NCI-H2081 (cell line): ENCODE measurements around the gene STK39.
"Not testable (repeated sequence)": the region's sequence is repeated elsewhere in the genome, so short reads cannot be mapped to it uniquely, and the experiment has no call there.

Source experiments
- DNase-seq, 2 experiments: peaks; one replicate each; lab custom pipeline; 2025; lab: John Stamatoyannopoulos, UW

The STK39 gene

DNA sequence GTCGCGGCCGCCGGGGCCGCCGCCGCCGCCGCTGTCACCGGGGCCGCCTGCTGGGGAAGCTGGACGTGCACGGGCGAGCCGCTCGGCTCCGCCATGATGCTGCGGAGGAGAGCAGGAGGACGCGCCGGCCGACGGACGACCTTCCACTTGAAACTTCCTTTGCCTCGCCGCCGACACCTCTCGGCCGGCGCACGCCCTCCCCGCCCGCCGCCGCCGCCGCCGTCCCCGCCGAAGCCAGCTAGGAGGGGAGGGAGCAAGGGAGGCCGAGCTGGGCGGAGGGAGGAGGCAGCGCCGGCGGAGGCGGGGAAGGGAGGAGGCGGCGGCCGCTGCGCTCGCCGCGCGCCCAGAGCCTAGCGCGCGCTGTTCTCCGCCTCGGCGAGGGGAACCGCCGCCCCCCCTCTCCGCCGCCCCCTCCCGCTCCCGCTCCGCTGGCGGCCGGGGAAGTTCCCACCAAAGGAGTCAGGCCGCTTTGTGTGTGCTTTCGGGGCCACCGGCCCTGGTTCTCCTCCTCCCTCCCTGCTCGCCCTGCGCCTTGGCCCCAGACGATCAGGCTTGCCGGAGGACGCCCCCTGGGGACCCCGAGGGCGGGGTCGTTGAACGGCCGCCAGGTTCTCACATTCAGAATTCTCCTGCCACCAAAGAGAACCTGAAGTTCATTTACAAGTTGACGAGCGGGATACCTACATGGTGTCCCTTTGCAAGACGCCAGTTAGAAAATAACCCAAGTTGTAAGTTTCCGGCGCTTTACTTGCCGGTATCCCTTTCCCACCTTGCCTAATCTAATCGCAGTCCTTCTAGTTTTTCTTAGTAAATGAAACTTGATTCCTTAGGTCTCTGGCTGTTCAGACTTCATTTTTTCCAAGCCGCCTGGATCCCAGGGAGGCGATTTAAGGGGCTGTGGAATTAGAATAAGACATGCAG is at the start of gene STK39:
Gene STK39 (minus strand): TSS at position 255 of the 921 bp plus-strand sequence. CDS start 160 bp downstream, at position 95.
- DNase-seq, result peak; percentile 72 to 75

GRCh38 chr2:168295051-168295450 is 47.7 kb upstream of the STK39 start:
- no peak for DNase-seq

DNA sequence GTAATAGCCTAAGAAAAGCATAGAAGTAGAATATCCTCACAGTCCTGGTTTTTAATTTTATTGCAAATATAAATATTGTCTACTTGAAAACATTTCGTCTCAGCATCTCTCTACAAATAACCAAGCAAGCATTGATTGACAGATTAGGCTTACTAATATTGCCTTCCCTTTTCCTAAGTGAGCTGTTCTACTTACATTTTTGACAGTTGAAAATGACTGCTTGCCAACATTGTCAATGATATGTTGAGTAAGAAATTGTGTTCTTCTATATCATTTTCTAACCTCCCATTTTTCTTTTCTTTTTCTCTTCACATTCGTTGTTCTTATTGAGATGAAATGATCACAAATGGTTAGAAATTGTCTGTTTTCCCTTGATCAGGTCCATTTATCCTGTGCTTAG is 47.0 kb upstream of the STK39 start:
- DNase-seq, result no peak

GRCh38 chr2:168293766-168294165 is 46.4 kb upstream of the STK39 start:
- DNase-seq, result no peak

- DNase-seq, result no peak
Measured at GRCh38 chr2:168290391-168290790, 43.0 kb upstream of the STK39 start.

DNA sequence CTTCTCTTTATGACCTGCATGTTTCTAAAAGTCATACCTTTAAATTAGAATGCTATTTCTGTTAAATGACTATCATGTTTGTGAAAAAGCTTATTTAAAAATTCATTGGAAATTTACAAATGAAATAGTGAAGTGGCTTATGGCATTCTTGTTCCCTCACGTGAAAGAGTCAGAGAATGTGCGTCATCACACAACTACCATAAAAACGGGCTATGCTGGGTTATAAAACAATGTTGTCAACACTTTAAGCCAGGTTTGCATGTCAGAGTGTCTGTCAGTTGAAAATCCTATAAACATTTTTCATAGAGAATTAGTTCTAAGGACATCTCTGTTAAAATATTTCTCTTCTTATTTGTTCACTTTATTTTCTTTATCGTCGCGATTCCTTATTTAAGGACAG is 42.5 kb upstream of the STK39 start:
- DNase-seq, result no peak

DNA sequence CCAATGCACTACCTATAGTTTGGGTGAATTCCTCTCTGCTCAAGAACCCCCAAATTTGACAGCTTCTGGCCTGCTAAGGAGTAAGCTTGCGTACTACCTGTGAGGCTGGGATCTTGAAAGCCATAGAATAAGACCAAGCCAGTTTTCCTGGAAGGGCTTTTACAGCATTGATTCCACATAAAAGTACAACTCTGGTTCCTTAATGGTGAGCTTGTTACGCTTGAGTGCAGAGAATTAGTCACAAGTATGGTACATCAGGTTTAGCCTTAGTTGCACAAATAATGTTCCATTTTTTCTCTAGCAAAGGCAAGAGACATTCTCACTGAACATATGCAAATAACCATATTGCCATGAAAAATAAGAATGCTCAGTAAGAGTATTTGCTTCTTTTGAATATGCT is 39.1 kb upstream of the STK39 start:
- no peak for DNase-seq

- DNase-seq, result peak in 1 of 2 experiments; percentile 38
Measured at GRCh38 chr2:168278424-168278888, 31.1 kb upstream of the STK39 start.

DNA sequence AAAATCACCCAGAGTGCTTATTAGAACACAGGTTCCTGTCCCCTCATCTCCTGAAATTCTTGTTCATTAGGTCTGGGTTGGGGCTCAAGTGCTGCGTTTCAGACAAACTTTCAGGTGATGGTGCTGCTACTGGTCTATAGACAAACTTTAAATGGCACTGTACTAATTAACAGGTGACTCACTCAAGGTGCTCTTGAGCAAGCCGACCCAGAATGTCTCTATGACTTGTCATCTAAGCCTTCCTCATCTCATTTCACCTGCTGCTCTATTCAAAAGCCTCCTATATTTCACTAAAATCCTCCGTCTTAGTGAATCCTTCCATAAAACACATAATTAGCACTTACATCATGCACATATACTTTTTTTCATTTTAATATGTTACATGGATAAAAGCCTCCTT is 29.9 kb upstream of the STK39 start:
- no peak for DNase-seq

- peak in 1 of 2 experiments; percentile 40 for DNase-seq
Measured at GRCh38 chr2:168272225-168272624, 24.8 kb upstream of the STK39 start.

- not testable (repeated sequence) for DNase-seq
Measured at GRCh38 chr2:168262926-168263325, 15.5 kb upstream of the STK39 start.

GRCh38 chr2:168256448-168256847 is 9.1 kb upstream of the STK39 start:
- peak in 1 of 2 experiments; percentile 48 for DNase-seq

DNA sequence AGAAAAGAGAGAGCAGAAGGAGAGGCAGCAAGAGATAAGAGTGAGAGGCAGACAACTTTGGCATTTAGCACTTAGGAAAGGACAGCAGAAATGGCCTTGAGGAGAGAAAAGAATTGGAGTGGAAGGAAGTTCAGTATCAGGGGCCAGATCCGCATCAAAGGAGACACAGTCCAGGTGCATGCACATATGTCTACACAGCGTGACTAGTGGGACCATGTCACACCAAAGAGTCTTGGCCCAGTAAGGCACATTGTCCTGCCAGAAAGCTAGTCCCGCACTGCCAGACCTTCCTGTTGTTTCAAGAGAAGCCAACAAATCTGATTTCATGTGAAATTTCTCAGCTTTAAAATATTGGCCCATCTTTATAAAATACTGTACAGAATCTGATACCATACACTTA is 8.5 kb upstream of the STK39 start:
- no peak for DNase-seq

DNA sequence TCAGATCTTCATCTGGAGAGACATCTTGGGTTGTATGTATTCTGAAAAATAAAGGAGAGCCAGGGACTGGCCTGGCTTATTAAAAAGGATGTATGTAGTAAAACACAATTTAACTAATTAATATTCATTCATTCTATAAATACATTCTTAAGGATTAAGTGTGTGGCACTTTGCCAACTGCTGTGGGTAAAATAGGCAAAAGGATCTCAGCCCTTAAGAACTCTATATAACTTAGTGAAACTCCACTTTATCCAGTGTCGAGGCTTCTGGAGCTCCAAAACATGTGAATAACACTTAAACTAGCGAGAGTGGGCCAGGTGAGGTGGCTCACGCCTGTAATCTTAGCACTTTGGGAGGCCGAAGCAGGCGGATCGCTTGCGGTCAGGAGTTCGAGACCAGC is 7.7 kb upstream of the STK39 start:
- DNase-seq, result no peak

DNA sequence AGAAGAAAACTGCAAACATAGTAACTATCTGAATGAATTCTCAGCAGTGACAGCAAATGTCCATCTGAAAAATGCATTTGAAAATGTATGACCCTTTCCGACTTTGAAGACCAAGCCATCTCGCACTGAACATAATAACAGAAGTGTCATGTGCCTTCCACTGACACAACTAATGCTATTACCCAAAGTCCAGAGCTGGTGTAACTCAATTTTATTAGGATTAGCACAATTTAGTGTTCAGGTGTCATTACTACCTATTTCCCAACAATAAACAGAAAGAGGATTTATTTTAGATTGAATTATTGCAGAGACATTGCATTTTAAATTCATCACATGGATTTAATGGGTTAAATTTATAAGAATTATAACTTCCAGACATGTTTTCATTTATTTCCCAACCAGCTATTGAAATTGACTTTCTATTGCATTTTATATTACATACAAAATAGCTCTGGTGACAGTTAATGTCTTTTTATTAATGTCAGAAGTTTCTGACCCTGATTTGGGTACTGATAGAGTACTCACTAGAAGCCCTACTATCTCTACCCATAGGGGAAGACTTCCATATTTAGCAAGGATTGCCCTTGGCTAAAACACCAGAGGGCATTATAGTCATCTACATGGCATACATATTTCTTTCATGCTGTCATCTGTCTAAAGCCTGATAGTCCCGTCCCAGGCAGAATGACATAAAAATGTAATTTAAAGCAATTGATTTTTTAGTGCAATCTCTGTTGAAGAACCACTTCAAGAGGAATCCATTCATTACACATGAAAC is 7.0 kb upstream of the STK39 start:
- DNase-seq, result no peak

- DNase-seq, result no peak
Measured at GRCh38 chr2:168253379-168253778, 6.0 kb upstream of the STK39 start.

DNA sequence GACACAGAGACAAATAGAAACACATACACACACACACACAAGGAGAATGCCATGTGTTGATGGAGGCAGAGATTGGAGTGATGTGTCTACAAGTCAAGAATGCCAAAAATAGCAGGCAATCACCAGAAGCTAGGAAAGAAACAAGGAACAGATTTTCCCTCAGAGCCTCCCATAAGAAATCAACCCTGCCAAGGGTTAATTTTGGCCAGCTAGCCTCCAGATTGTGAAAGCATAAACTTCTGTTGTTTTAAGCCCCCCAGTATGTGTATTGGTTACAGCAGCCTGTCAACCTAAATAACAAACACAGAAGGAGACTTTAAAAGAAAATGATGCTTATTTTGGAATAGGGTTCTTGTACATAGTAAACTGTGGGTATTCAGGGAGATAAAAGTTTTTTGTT is 5.6 kb upstream of the STK39 start:
- no peak for DNase-seq

- peak; percentile 62 to 63 for DNase-seq
Measured at GRCh38 chr2:168246483-168247340, 683 bp downstream of the STK39 start.

DNA sequence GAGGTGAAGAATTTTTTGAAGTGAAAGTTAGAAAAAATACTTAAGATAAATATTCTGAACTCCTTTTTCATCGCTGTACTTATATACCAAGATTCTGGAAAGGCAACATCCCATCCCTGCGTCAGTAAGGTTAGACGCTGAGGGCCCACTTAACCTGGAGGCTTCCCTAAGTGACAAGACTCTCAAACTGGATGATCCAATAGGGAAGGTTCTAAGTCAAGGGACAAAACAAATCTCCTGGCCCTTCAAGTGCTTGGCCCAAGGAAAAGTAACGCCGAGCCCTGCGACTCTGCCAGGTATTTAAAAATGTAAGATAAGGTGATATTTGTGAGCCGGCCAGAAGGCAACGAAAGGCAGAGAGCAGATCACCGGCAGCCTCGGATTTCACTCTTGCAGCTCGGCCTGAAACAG is 1.3 kb downstream of the STK39 start:
- peak in 1 of 2 experiments; percentile 59 for DNase-seq

DNA sequence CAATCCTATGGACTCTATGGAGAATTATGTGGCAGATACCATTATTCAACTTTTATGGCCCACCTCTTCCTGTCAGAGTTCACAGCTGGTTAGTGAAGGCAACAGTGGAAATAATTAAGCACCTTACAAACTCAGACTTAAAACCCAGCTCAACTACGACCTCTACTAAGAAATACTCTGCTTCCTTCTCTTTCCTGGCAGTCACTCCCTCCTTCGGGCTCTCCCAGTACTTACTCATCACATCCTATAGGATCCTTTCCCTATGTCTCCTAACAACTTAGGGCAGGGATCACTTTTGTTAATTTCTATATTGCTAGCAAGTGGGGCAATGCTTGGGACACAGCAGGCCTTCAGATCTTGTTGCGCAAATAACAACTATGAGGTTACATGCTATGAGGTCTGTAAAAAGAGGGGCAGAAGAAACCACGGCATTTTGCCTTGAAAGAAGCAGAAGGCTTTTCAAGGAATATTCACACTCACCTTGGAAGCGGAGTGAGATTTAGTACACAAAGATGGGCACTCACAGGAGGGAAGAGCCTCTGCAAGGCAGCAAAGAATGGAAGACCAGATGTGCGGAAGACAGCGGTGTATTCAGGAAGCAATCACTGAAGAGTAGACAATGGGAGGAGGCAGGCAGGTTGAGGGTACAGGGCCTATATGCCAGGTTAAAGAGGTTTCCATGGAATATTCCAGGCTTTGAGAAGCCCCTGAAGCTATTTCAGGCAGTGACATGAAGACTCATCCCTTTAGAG is 2.1 kb downstream of the STK39 start:
- peak in 1 of 2 experiments; percentile 37 for DNase-seq

DNA sequence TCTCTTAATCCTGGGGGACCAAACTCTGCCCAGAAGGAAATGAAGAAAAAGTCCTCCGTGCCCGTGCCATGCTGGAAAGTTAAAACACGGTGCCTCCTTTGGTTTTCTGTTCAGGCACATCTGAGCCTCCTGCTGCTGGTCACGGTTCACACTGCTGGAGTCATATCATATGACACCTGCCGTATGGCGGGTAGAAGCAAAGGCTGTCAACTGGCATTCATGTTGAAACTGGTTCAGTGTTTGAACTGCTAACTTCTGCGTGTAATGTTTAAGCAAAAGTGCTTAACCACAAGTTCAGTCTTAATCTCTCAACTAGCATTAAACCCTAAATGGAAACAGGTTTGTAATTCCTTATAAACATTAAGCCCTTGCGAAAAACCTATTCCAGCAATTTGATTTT is 3.1 kb downstream of the STK39 start:
- DNase-seq, result peak; percentile 76 to 88
